Suprapubic skin (tissue), 3 donors: ENCODE data around the gene CPEB3.

Experiments
- CTCF ChIP-seq, 2 donors: fragments of 200-600 bp in 1 of 2; fragments of 450-650 bp in 1 of 2; sonication (generic) in 1 of 2; IDR thresholded peaks; one replicate each; pipeline ENCODE4 v1.5.1; 2016 to 2019; ENCODE audit warnings: antibody characterized with exemption in 2 of 2, mild to moderate bottlenecking in 1 of 2, moderate library complexity in 1 of 2
- EP300 ChIP-seq: sonication (generic); formaldehyde crosslinking; IDR thresholded peaks from one replicate; pipeline ENCODE4 v1.6.1; 2017; ENCODE audit warnings: antibody characterized with exemption
- POLR2A ChIP-seq, 2 donors: fragments of 450-650 bp; IDR thresholded peaks; one replicate each; pipeline ENCODE4 v1.6.1; 2017; ENCODE audit warnings: antibody characterized with exemption in 2 of 2, mild to moderate bottlenecking in 2 of 2, moderate library complexity in 2 of 2

- TF ChIP-seq CTCF (IDR thresholded peaks at IDR 0.05) = no peak
- no peak for TF ChIP-seq POLR2A (IDR thresholded peaks at IDR 0.05)
- TF ChIP-seq EP300 = no peak
These were observed 126.7 kb downstream of the CPEB3 start for GRCh38 chr10:92164036-92164696.
